ENCODE data around the gene ZNF441.

DNA sequence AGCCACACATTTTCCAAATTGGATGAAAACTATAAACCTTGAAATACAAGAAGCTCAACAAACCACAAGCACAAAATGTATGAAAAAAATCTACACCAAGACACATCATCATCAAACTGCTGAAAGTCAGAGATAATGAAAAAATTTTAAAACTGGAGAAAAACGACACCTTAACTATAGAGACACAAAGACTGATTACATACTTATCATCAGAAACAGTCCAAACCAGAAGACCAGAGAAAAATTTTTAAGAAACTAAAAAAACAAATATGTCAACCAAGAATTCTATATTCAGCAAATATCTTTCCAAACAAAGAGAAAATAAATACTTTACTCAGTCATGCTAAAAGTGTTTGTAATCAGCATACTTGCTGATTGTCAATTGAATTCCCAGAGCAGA, 19.5 kb upstream of the ZNF441 start:
- TF ChIP-seq CTCF (conservative IDR thresholded peaks at IDR 0.05; ENCODE audit: low read length) (no peak), EZH2phosphoT487 (IDR thresholded peaks at IDR 0.05; ENCODE audit: borderline replicate concordance) (no peak)

Data from Loucy (cell line).